WTC11 (cell line): Measurements from ENCODE around the gene TBC1D14. TPM values are rescaled to one million over a fixed set of nuclear protein-coding genes. Genes with fewer than 3 reads are reported as not detected.

Source experiments
- ATAC-seq: fragments of 200-7000 bp; cut with Tn5 transposase; 2 replicates; pipeline ENCODE4 v1.10.0; 2021; ENCODE audit warnings: mild to moderate bottlenecking, moderate library complexity
- CTCF ChIA-PET: fragments of 300-600 bp; sonication (Branson Sonifier 250); formaldehyde crosslinking; loops from one replicate; lab custom pipeline; 2021; ENCODE audit warnings: antibody characterized with exemption; lab: Charles Lee
- POLR2A ChIA-PET: fragments of 350-600 bp; sonication (Branson Sonifier 250); formaldehyde crosslinking; loops from one replicate; lab custom pipeline; 2021; ENCODE audit warnings: antibody characterized with exemption; lab: Charles Lee
- DNase-seq: peaks from one replicate; pipeline ENCODE4 v3.0.0; 2021; ENCODE audit warnings: low spot score
- H3K27ac Mint-ChIP-seq: 2 replicates; pipeline ENCODE4 v1.8.0; 2021; ENCODE audit warnings: mixed read lengths
- H3K27me3 Mint-ChIP-seq: 2 replicates; pipeline ENCODE4 v1.8.0; 2021; ENCODE audit warnings: low read depth, mild to moderate bottlenecking, moderate library complexity, mixed read lengths
- H3K36me3 Mint-ChIP-seq: 2 replicates; pipeline ENCODE4 v1.8.0; 2021; ENCODE audit warnings: mixed read lengths
- H3K4me1 Mint-ChIP-seq: 2 replicates; pipeline ENCODE4 v1.8.0; 2022; ENCODE audit warnings: mixed read lengths
- H3K4me3 Mint-ChIP-seq: 2 replicates; pipeline ENCODE4 v1.8.0; 2021; ENCODE audit warnings: mild to moderate bottlenecking, moderate library complexity, mixed read lengths
- H3K9me3 Mint-ChIP-seq: 2 replicates; pipeline ENCODE4 v1.8.0; 2021; ENCODE audit warnings: mixed read lengths
- CREB1 ChIP-seq: sonication (generic); formaldehyde crosslinking; IDR thresholded peaks from 2 replicates; pipeline ENCODE4 v1.8.0; 2023; ENCODE audit warnings: mild to moderate bottlenecking, missing genetic modification reagents
- CREM ChIP-seq: sonication (generic); formaldehyde crosslinking; IDR thresholded peaks from 2 replicates; pipeline ENCODE4 v1.8.1; 2022; ENCODE audit warnings: mild to moderate bottlenecking, missing genetic modification reagents, moderate library complexity
- ETV6 ChIP-seq: sonication (generic); formaldehyde crosslinking; IDR thresholded peaks from 2 replicates; pipeline ENCODE4 v1.8.1; 2022; ENCODE audit warnings: mild to moderate bottlenecking, missing genetic modification reagents
- FOXP1 ChIP-seq: sonication (generic); formaldehyde crosslinking; IDR thresholded peaks from 2 replicates; pipeline ENCODE4 v1.8.0; 2022; ENCODE audit warnings: missing genetic modification reagents, mild to moderate bottlenecking, moderate library complexity, borderline replicate concordance
- GABPB1 ChIP-seq: sonication (generic); formaldehyde crosslinking; IDR thresholded peaks from 2 replicates; pipeline ENCODE4 v1.8.1; 2023; ENCODE audit warnings: mild to moderate bottlenecking, missing genetic modification reagents
- GTF2I ChIP-seq: fragments of 250-450 bp; sonication (Bioruptor Pico); conservative IDR thresholded peaks from 2 replicates; pipeline ENCODE4 v1.4.0; 2021; ENCODE audit warnings: mild to moderate bottlenecking
- HMGXB4 ChIP-seq: sonication (generic); formaldehyde crosslinking; IDR thresholded peaks from 2 replicates; pipeline ENCODE4 v1.8.1; 2023; ENCODE audit warnings: mild to moderate bottlenecking, moderate library complexity, missing genetic modification reagents
- JAZF1 ChIP-seq: fragments of 250-450 bp; sonication (Bioruptor Pico); IDR thresholded peaks from 2 replicates; pipeline ENCODE4 v1.9.0; 2021; ENCODE audit warnings: moderate library complexity, mild to moderate bottlenecking, inconsistent platforms
- MAX ChIP-seq: sonication (generic); formaldehyde crosslinking; IDR thresholded peaks from 2 replicates; pipeline ENCODE4 v1.8.0; 2022; ENCODE audit warnings: mild to moderate bottlenecking, missing genetic modification reagents
- MLX ChIP-seq: sonication (generic); formaldehyde crosslinking; IDR thresholded peaks from 2 replicates; pipeline ENCODE4 v1.8.1; 2023; ENCODE audit warnings: mild to moderate bottlenecking, missing genetic modification reagents, moderate library complexity
- NR2C2 ChIP-seq: sonication (generic); formaldehyde crosslinking; IDR thresholded peaks from 2 replicates; pipeline ENCODE4 v1.8.0; 2022; ENCODE audit warnings: mild to moderate bottlenecking, missing genetic modification reagents
- TEAD1 ChIP-seq: sonication (generic); formaldehyde crosslinking; IDR thresholded peaks from 2 replicates; pipeline ENCODE4 v1.8.0; 2022; ENCODE audit warnings: mild to moderate bottlenecking, missing genetic modification reagents
- TEAD4 ChIP-seq: sonication (generic); formaldehyde crosslinking; IDR thresholded peaks from 2 replicates; pipeline ENCODE4 v1.8.0; 2022; ENCODE audit warnings: mild to moderate bottlenecking, missing genetic modification reagents
- ZNF121 ChIP-seq: sonication (generic); formaldehyde crosslinking; IDR thresholded peaks from 2 replicates; pipeline ENCODE4 v1.8.0; 2023; ENCODE audit warnings: missing genetic modification reagents
- ZNF263 ChIP-seq: sonication (generic); formaldehyde crosslinking; IDR thresholded peaks from 2 replicates; pipeline ENCODE4 v1.8.1; 2022; ENCODE audit warnings: low read depth, mild to moderate bottlenecking, moderate library complexity, missing genetic modification reagents
- total RNA-seq: library from RNA; stranded (reverse); gene quantifications from 3 replicates; pipeline ENCODE4 v1.2.3, GENCODE V29; 2021
- TF ChIP-seq, protein P1 (sequence below): sonication (generic); formaldehyde crosslinking; IDR thresholded peaks from 2 replicates; pipeline ENCODE4 v1.8.0; 2023; ENCODE audit warnings: missing genetic modification reagents, mild to moderate bottlenecking, borderline replicate concordance
- TF ChIP-seq, protein P2 (sequence below): fragments of 250-450 bp; sonication (Bioruptor Pico); IDR thresholded peaks from 2 replicates; pipeline ENCODE4 v1.9.0; 2021; ENCODE audit warnings: mild to moderate bottlenecking
- TF ChIP-seq, protein P3 (sequence below): sonication (generic); formaldehyde crosslinking; IDR thresholded peaks from 2 replicates; pipeline ENCODE4 v1.8.1; 2023; ENCODE audit warnings: mild to moderate bottlenecking, missing genetic modification reagents

Gene TBC1D14
- total RNA-seq, 1 experiment from 2014 or later, result 45.1 TPM

DNA sequence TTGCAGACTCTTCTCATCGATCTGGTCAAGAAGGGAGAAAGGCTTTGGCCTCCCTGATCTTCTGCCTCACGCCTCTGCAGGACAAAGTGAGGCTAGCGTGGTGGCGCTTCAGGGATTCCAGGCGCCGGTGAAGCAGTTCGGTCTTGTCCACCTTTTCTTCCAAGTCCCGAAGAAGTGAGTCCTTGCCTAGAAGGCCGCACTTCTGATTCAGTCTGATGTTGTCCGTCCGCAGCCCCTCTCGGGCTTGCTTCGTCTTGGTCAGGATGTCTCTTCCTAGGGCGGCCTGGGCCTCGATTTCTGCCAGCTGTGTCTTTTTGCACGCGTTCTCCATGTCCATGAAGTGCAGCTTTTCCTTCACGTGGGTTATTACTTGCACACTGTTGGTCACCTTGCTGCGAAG lies 131.6 kb downstream of the TBC1D14 start:
- H3K27me3 Mint-ChIP-seq, result peaks cover 30% of the 10 kb centered on the region
- peaks cover 29% of the 10 kb centered on the region for H3K4me1 Mint-ChIP-seq
- ATAC-seq (no peak), DNase-seq (no peak)
- no peaks in the 10 kb centered on the region for H3K36me3 Mint-ChIP-seq
- H3K27ac Mint-ChIP-seq, result no peak overlapping the region
- ChIA-PET CTCF (interaction anchor here (2.8 to 6.9 kb wide), 4 partner anchors 13 to 68 kb away, joined by 25 to 118 read pairs (median 26); partner anchors contain the start of gene GRPEL1), POLR2A (interaction anchor here (0.6 to 1.2 kb wide), 2 partner anchors 26 to 27 kb away, joined by 3 to 6 read pairs; partner anchors contain the start of gene GRPEL1)
- no peaks in the 10 kb centered on the region for H3K9me3 Mint-ChIP-seq
- H3K4me3 Mint-ChIP-seq, result peak overlapping the region; percentile 80; the same call in 1 of the 2 replicates
- no peak for TF ChIP-seq MLX (CRISPR knock-in tag)
- TF ChIP-seq, all 79 proteins: peak for 0

- no peak for TF ChIP-seq JAZF1 (CRISPR knock-in tag)
- TF ChIP-seq FOXP1 (CRISPR knock-in tag), result 0 out of 2 replicates have a peak, but pooled peaks have one; percentile 19
- TF ChIP-seq TEAD4 (CRISPR knock-in tag), result no peak
- peak; percentile 24; the same call in 1 of the 2 replicates for TF ChIP-seq HMGXB4 (CRISPR knock-in tag)
- 0 out of 2 replicates have a peak, but pooled peaks have one; percentile 12 for TF ChIP-seq CREM (CRISPR knock-in tag)
- peaks cover 34% of the 10 kb centered on the region for H3K4me1 Mint-ChIP-seq
- peak; percentile 53 for DNase-seq
- H3K9me3 Mint-ChIP-seq, result no peaks in the 10 kb centered on the region
- H3K27ac Mint-ChIP-seq, result no peak overlapping the region
- peak overlapping the region; percentile 80 for H3K4me3 Mint-ChIP-seq
- ATAC-seq, result no peak; the same call in 1 of the 2 replicates
- H3K27me3 Mint-ChIP-seq, result peaks cover 30% of the 10 kb centered on the region
- ChIA-PET POLR2A (interaction anchor here (0.6 to 1.2 kb wide), 2 partner anchors 25 to 26 kb away, joined by 3 to 6 read pairs; partner anchors contain the start of gene GRPEL1), CTCF (interaction anchor here (1.1 to 6.9 kb wide), 8 partner anchors 12 to 88 kb away, joined by 3 to 118 read pairs (median 25); partner anchors contain the start of gene GRPEL1)
- H3K36me3 Mint-ChIP-seq, result no peaks in the 10 kb centered on the region
Measured at GRCh38 chr4:7041801-7042502, 132.3 kb downstream of the TBC1D14 start.

GRCh38 chr4:7042503-7043283 lies 133.1 kb downstream of the TBC1D14 start:
- peaks cover 41% of the 10 kb centered on the region for H3K4me1 Mint-ChIP-seq
- POLR2A ChIA-PET, result interaction anchor here (0.9 to 1.7 kb wide), 4 partner anchors 14 to 134 kb away, joined by 3 to 16 read pairs (median 4); partner anchors contain the start of gene GRPEL1
- TF ChIP-seq CREB1 (CRISPR knock-in tag) (no peak), JAZF1 (CRISPR knock-in tag) (no peak), NR2C2 (CRISPR knock-in tag) (no peak), MAX (CRISPR knock-in tag) (no peak; the same call in 1 of the 2 replicates), ZNF263 (CRISPR knock-in tag) (no peak), FOXP1 (CRISPR knock-in tag) (no peak), GTF2I (CRISPR knock-in tag) (no peak), ZNF121 (peak; percentile 83), ETV6 (CRISPR knock-in tag) (0 out of 2 replicates have a peak, but pooled peaks have one; percentile 33), TEAD1 (CRISPR knock-in tag) (no peak), GABPB1 (CRISPR knock-in tag) (no peak)
- TF ChIP-seq, protein P1, sequence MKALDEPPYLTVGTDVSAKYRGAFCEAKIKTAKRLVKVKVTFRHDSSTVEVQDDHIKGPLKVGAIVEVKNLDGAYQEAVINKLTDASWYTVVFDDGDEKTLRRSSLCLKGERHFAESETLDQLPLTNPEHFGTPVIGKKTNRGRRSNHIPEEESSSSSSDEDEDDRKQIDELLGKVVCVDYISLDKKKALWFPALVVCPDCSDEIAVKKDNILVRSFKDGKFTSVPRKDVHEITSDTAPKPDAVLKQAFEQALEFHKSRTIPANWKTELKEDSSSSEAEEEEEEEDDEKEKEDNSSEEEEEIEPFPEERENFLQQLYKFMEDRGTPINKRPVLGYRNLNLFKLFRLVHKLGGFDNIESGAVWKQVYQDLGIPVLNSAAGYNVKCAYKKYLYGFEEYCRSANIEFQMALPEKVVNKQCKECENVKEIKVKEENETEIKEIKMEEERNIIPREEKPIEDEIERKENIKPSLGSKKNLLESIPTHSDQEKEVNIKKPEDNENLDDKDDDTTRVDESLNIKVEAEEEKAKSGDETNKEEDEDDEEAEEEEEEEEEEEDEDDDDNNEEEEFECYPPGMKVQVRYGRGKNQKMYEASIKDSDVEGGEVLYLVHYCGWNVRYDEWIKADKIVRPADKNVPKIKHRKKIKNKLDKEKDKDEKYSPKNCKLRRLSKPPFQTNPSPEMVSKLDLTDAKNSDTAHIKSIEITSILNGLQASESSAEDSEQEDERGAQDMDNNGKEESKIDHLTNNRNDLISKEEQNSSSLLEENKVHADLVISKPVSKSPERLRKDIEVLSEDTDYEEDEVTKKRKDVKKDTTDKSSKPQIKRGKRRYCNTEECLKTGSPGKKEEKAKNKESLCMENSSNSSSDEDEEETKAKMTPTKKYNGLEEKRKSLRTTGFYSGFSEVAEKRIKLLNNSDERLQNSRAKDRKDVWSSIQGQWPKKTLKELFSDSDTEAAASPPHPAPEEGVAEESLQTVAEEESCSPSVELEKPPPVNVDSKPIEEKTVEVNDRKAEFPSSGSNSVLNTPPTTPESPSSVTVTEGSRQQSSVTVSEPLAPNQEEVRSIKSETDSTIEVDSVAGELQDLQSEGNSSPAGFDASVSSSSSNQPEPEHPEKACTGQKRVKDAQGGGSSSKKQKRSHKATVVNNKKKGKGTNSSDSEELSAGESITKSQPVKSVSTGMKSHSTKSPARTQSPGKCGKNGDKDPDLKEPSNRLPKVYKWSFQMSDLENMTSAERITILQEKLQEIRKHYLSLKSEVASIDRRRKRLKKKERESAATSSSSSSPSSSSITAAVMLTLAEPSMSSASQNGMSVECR (CRISPR knock-in tag), result peak; percentile 19; the same call in 1 of the 2 replicates
- TF ChIP-seq, protein P2, sequence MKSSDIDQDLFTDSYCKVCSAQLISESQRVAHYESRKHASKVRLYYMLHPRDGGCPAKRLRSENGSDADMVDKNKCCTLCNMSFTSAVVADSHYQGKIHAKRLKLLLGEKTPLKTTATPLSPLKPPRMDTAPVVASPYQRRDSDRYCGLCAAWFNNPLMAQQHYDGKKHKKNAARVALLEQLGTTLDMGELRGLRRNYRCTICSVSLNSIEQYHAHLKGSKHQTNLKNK (CRISPR knock-in tag), result no peak
- TF ChIP-seq, protein P3, sequence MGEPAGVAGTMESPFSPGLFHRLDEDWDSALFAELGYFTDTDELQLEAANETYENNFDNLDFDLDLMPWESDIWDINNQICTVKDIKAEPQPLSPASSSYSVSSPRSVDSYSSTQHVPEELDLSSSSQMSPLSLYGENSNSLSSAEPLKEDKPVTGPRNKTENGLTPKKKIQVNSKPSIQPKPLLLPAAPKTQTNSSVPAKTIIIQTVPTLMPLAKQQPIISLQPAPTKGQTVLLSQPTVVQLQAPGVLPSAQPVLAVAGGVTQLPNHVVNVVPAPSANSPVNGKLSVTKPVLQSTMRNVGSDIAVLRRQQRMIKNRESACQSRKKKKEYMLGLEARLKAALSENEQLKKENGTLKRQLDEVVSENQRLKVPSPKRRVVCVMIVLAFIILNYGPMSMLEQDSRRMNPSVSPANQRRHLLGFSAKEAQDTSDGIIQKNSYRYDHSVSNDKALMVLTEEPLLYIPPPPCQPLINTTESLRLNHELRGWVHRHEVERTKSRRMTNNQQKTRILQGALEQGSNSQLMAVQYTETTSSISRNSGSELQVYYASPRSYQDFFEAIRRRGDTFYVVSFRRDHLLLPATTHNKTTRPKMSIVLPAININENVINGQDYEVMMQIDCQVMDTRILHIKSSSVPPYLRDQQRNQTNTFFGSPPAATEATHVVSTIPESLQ (CRISPR knock-in tag), result no peak

More at GRCh38 chr4:7042503-7043283, 133.1 kb downstream of the TBC1D14 start:
- ATAC-seq, result peak; percentile 90
- H3K4me3 Mint-ChIP-seq, result peak overlapping the region; percentile 80
- H3K27ac Mint-ChIP-seq, result no peak overlapping the region
- H3K27me3 Mint-ChIP-seq, result peaks cover 30% of the 10 kb centered on the region
- DNase-seq, result peak; percentile 97
- CTCF ChIA-PET, result interaction anchor here (0.6 to 6.9 kb wide), 39 partner anchors 8 to 362 kb away, joined by 3 to 118 read pairs (median 4); partner anchors contain the start of genes GRPEL1 and TBC1D14
- H3K9me3 Mint-ChIP-seq, result no peaks in the 10 kb centered on the region
- no peaks in the 10 kb centered on the region for H3K36me3 Mint-ChIP-seq
